Panc1 (cell line): ENCODE results near the gene SLC27A3. TPM values are rescaled to one million over a fixed set of nuclear protein-coding genes. Genes with fewer than 3 reads are reported as not detected.

Source experiments
- ATAC-seq: fragments of 200-7000 bp; cut with Tn5 transposase; 2 replicates; pipeline ENCODE4 v1.9.1; 2020; ENCODE audit warnings: mild to moderate bottlenecking, moderate library complexity
- BruUV-seq: library from RNA; stranded (reverse); fragments of 400-500 nt; replicated peaks from 2 replicates; lab custom pipeline; 2021; lab: Mats Ljungman, UMichigan
- CTCF ChIA-PET: fragments of 300-600 bp; sonication (Branson Sonifier 250); formaldehyde crosslinking; loops from one replicate; lab custom pipeline; 2022; ENCODE audit warnings: antibody characterized with exemption; lab: Charles Lee
- POLR2A ChIA-PET: fragments of 300-600 bp; sonication (Branson Sonifier 250); formaldehyde crosslinking; loops from one replicate; lab custom pipeline; 2022; ENCODE audit warnings: antibody characterized with exemption; lab: Charles Lee
- DNase-seq: peaks from one replicate; pipeline ENCODE4 v3.0.0-alpha.2; 2010; ENCODE audit warnings: low read depth, low spot score
- H3K27ac ChIP-seq: 2 replicates; pipeline ENCODE4 v1.5.1; 2011; ENCODE audit warnings: mild to moderate bottlenecking, low read length, inconsistent platforms
- H3K27me3 ChIP-seq: fragments of 200-500 bp; sonication (Bioruptor generic); 2 replicates; pipeline ENCODE4 v1.6.0; 2014; ENCODE audit warnings: low read length, inconsistent platforms; ENCODE audit not compliant: control insufficient read depth, insufficient read depth
- H3K36me3 ChIP-seq: fragments of 200-500 bp; sonication (Bioruptor generic); 2 replicates; pipeline ENCODE4 v1.5.1; 2014; ENCODE audit warnings: inconsistent platforms, mild to moderate bottlenecking, low read length, moderate library complexity; ENCODE audit not compliant: control insufficient read depth, insufficient read depth
- H3K4me1 ChIP-seq: 2 replicates; pipeline ENCODE4 v1.5.1; 2011; ENCODE audit warnings: inconsistent platforms, mild to moderate bottlenecking, low read length, moderate library complexity; ENCODE audit not compliant: control insufficient read depth, insufficient read depth
- H3K4me3 ChIP-seq, 2 experiments: 2 replicates each; pipeline ENCODE4 v1.5.1; 2011 to 2012; ENCODE audit warnings: low read depth in 2 of 2, low read length in 2 of 2, mild to moderate bottlenecking in 2 of 2, inconsistent platforms in 1 of 2, moderate library complexity in 1 of 2
- H3K9me3 ChIP-seq: fragments of 200-500 bp; sonication (Bioruptor generic); 2 replicates; pipeline ENCODE4 v1.5.1; 2014; ENCODE audit warnings: low read depth, mild to moderate bottlenecking, inconsistent platforms, low read length, moderate library complexity; ENCODE audit not compliant: control insufficient read depth, insufficient read depth
- CTCF ChIP-seq: fragments of 450-650 bp; IDR thresholded peaks from 2 replicates; pipeline ENCODE4 v1.5.1; 2017; ENCODE audit warnings: mild to moderate bottlenecking
- POLR2AphosphoS5 ChIP-seq: IDR thresholded peaks from 2 replicates; pipeline ENCODE4 v1.6.1; 2012; ENCODE audit warnings: mild to moderate bottlenecking, low read depth, low read length, moderate library complexity
- REST ChIP-seq, 2 experiments: IDR thresholded peaks; 2 replicates each; pipeline ENCODE4 v1.6.1; 2011 to 2012; ENCODE audit warnings: low read depth in 2 of 2, control low read depth in 1 of 2, low read length in 1 of 2, mild to moderate bottlenecking in 1 of 2, moderate library complexity in 1 of 2; ENCODE audit not compliant: insufficient read depth in 1 of 2
- SIN3A ChIP-seq: IDR thresholded peaks from 2 replicates; pipeline ENCODE4 v1.6.1; 2012; ENCODE audit warnings: low read depth, mild to moderate bottlenecking, low read length, moderate library complexity, borderline replicate concordance; ENCODE audit not compliant: insufficient read depth
- TCF7L2 ChIP-seq: IDR thresholded peaks from 2 replicates; pipeline ENCODE4 v1.6.1; 2011; ENCODE audit warnings: mild to moderate bottlenecking, low read depth, low read length, inconsistent platforms
- in situ Hi-C: cut with HindIII; loops from 2 replicates; pipeline ENCODE4 v1.10.0; 2016; ENCODE audit warnings: low sequenced_read_pairs, low pct_unique_long_range_greater_than_20kb
- intact Hi-C: fragments of 100-400 bp; cut with micrococcal nuclease; formaldehyde crosslinking; loops from one replicate; pipeline ENCODE4 v1.10.0; 2022; ENCODE audit not compliant: unreplicated experiment
- total RNA-seq: library from RNA; stranded (reverse); gene quantifications from one replicate; pipeline ENCODE4 v1.2.1, GENCODE V29; 2021; ENCODE audit not compliant: unreplicated experiment

Gene SLC27A3
- total RNA-seq, 1 experiment from 2014 or later, result 8.0 TPM

GRCh38 chr1:153752571-153753195 lies 22.5 kb upstream of the SLC27A3 start:
- Histone ChIP-seq H3K4me1 (no peaks in the 10 kb centered on the region), H3K36me3 (peaks cover 38% of the 10 kb centered on the region), H3K9me3 (no peaks in the 10 kb centered on the region), H3K27ac (no peak overlapping the region), H3K4me3 (no peak overlapping the region), H3K27me3 (no peaks in the 10 kb centered on the region)
- intact Hi-C loops (no loop called here), in situ Hi-C loops (no loop called here)
- TF ChIP-seq TCF7L2, result no peak
- no peak for TF ChIP-seq CTCF
- no peak for TF ChIP-seq SIN3A
- no peak for TF ChIP-seq REST (IDR thresholded peaks at IDR 0.05; ENCODE audit: insufficient read depth in 1 of 2, low read depth in 2 of 2, low read length in 1 of 2)
- TF ChIP-seq POLR2AphosphoS5, result no peak
- ChIA-PET CTCF (no interaction called here), POLR2A (interaction anchor here (0.6 kb wide), 1 partner anchor 49 kb away, joined by 7 read pairs; no protein-coding TSS in a partner anchor)
- ATAC-seq (no peak), DNase-seq (no peak)
- no TSS peak for BruUV-seq

DNA sequence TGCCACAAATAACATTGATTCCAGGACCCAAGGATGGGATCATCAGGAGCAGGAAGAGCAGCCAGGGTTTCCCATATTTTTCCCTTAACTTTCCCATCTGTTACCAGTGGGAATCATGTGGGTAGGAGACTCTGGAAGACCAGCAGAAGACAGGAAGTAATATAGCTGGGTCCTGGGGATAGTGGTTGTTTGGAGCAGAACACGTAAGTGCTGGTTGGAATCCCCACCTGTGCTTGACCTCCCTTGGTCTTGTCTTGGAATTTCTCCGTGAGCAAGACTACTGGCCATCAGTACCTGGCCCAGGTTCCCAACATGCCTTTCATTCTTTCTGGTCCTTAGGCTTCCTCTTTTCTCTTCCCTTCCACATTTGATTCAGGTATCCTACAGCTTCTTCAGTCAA lies 20.9 kb upstream of the SLC27A3 start:
- ChIA-PET CTCF (no interaction called here), POLR2A (no interaction called here)
- intact Hi-C loops, result no loop called here
- BruUV-seq, result no TSS peak
- H3K27ac ChIP-seq, result no peak overlapping the region
- ATAC-seq, result no peak
- H3K9me3 ChIP-seq, result no peaks in the 10 kb centered on the region
- no peaks in the 10 kb centered on the region for H3K4me1 ChIP-seq
- H3K4me3 ChIP-seq, result no peak overlapping the region
- DNase-seq, result no peak
- H3K27me3 ChIP-seq, result no peaks in the 10 kb centered on the region
- in situ Hi-C loops, result no loop called here
- H3K36me3 ChIP-seq, result peaks cover 41% of the 10 kb centered on the region
- TF ChIP-seq SIN3A (no peak), CTCF (no peak), POLR2AphosphoS5 (no peak), REST (IDR thresholded peaks at IDR 0.05; ENCODE audit: insufficient read depth in 1 of 2, low read depth in 2 of 2, low read length in 1 of 2) (no peak), TCF7L2 (no peak)
